ENCODE results near the gene ITGA5. TPM values are rescaled to one million over a fixed set of nuclear protein-coding genes. Genes with fewer than 3 reads are reported as not detected.
A peak's percentile ranks its signal among the peaks of the same experiment; 100 is the strongest.

The ITGA5 gene
- total RNA-seq, 1 experiment from 2014 or later: 12.2 TPM

GRCh38 chr12:54398995-54399793 lies 19.9 kb downstream of the ITGA5 start:
- H2AK5ac ChIP-seq (ENCODE audit: insufficient read length, low read length): no peak overlapping the region
- no peak overlapping the region for H4K91ac ChIP-seq (ENCODE audit: insufficient read length, low read depth, low read length)
- H3K23ac ChIP-seq (ENCODE audit: insufficient read length, low read depth, low read length): no peak overlapping the region
- no peak overlapping the region for H2BK5ac ChIP-seq (ENCODE audit: insufficient read length, low read length)
- no peak overlapping the region for H3K56ac ChIP-seq (ENCODE audit: insufficient read length, low read depth, low read length)
- no peaks in the 10 kb centered on the region for H3K23me2 ChIP-seq (ENCODE audit: insufficient read length, low read depth, low read length, poor library complexity, severe bottlenecking)
- H4K20me1 ChIP-seq (ENCODE audit: control insufficient read depth, insufficient read depth, insufficient read length): no peaks in the 10 kb centered on the region
- Mint-ChIP-seq H3K36me3 (ENCODE audit: insufficient read depth in 1 of 3, low read depth in 3 of 3) (peaks cover 10 to 42% (median 37%) of the 10 kb centered on the region in 3 experiments), H3K27ac (no peak overlapping the region), H3K9me3 (no peaks in the 10 kb centered on the region), H3K4me1 (peaks cover 0 to 3% of the 10 kb centered on the region in 2 experiments; a peak in 2 of 4 replicates), H3K27me3 (ENCODE audit: low read depth) (peaks cover under 1% of the 10 kb centered on the region; the same call in 1 of the 2 replicates), H3K4me3 (no peak overlapping the region)
- no peak overlapping the region for H3K14ac ChIP-seq (ENCODE audit: insufficient read depth, low read length)
- no peak overlapping the region for H2BK20ac ChIP-seq (ENCODE audit: low read depth, low read length, poor library complexity, severe bottlenecking)
- H2BK120ac ChIP-seq (ENCODE audit: low read depth, low read length, poor library complexity, severe bottlenecking): no peak overlapping the region
- no peak overlapping the region for H3K27ac ChIP-seq (ENCODE audit: insufficient read length, low read depth, low read length)
- no peak overlapping the region for H4K8ac ChIP-seq (replicated peaks; ENCODE audit: insufficient read length, low read depth, low read length)
- H2AFZ ChIP-seq (ENCODE audit: low read length): no peak overlapping the region
- H3K4ac ChIP-seq (ENCODE audit: low read depth, low read length): no peak overlapping the region
- H3K27me3 ChIP-seq (ENCODE audit: insufficient read depth, low read length): no peaks in the 10 kb centered on the region
- H3K4me1 ChIP-seq (ENCODE audit: insufficient read depth, low read length): no peaks in the 10 kb centered on the region
- H3K4me2 ChIP-seq (ENCODE audit: insufficient read depth, insufficient read length, low read length): no peak overlapping the region
- H3K9ac ChIP-seq (ENCODE audit: extremely low read depth, insufficient read length, low read length): no peak overlapping the region
- DNase-seq: peak; percentile 94
- no peaks in the 10 kb centered on the region for H3K9me3 ChIP-seq (ENCODE audit: control insufficient read depth, low read depth, low read length)
- H2BK12ac ChIP-seq (ENCODE audit: insufficient read length, low read depth, low read length): no peak overlapping the region
- H3K79me2 ChIP-seq (ENCODE audit: insufficient read depth, low read length): no peaks in the 10 kb centered on the region
- no peak overlapping the region for H2BK15ac ChIP-seq (ENCODE audit: low read depth, low read length)
- H3T11ph ChIP-seq (ENCODE audit: low read length): no peak overlapping the region
- no peak overlapping the region for H3K18ac ChIP-seq (ENCODE audit: insufficient read length, low read depth, low read length)
- H3K79me1 ChIP-seq (ENCODE audit: insufficient read depth, low read depth, low read length, poor library complexity, severe bottlenecking): no peaks in the 10 kb centered on the region
- WGBS (ENCODE audit: extremely low coverage, insufficient read length, low lambda C conversion rate): no CpG with 5 or more reads among the region's 8 CpGs
- peak; percentile 99 for TF ChIP-seq CTCF (conservative IDR thresholded peaks at IDR 0.05)
- no peak overlapping the region for H4K5ac ChIP-seq (ENCODE audit: insufficient read length, low read depth, low read length)
